ENCODE data around the gene IFIT5.

The IFIT5 gene

GRCh38 chr10:89414146-89414878 lies at the start of gene IFIT5:
Gene IFIT5, plus strand, starts transcription at chr10:89414568. Its CDS starts 231 bp downstream, at chr10:89414799.
- H3K4me3 ChIP-seq (ENCODE audit: low read depth, low read length) = peak within 1 kb of the TSS; percentile 85
- TF ChIP-seq MAX (IDR thresholded peaks at IDR 0.05; ENCODE audit: low read depth, low read length) (peak; percentile 42; the same call in 1 of the 2 replicates), CTCF (IDR thresholded peaks at IDR 0.05; ENCODE audit: low read depth, low read length) (no peak), MYC (IDR thresholded peaks at IDR 0.05; ENCODE audit: low read depth, low read length) (peak; percentile 52)
- peak; percentile 82 for DNase-seq (ENCODE audit: low read depth)

- DNase-seq (ENCODE audit: low read depth) = no peak
- no peak for TF ChIP-seq MAX (IDR thresholded peaks at IDR 0.05; ENCODE audit: low read depth, low read length)
- TF ChIP-seq POLR2A (IDR thresholded peaks at IDR 0.05; ENCODE audit: extremely low read depth, insufficient read length) = no peak
- TF ChIP-seq MYC (IDR thresholded peaks at IDR 0.05; ENCODE audit: low read depth, low read length) = no peak
- TF ChIP-seq CTCF (IDR thresholded peaks at IDR 0.05; ENCODE audit: low read depth, low read length) = no peak
- no peak overlapping the region for H3K4me3 ChIP-seq (ENCODE audit: low read depth, low read length)
Observed at GRCh38 chr10:89367529-89367928, 46.8 kb upstream of the IFIT5 start.

- TF ChIP-seq MYC (IDR thresholded peaks at IDR 0.05; ENCODE audit: low read depth, low read length) = no peak
- TF ChIP-seq POLR2A (IDR thresholded peaks at IDR 0.05; ENCODE audit: extremely low read depth, insufficient read length) = no peak
- TF ChIP-seq CTCF (IDR thresholded peaks at IDR 0.05; ENCODE audit: low read depth, low read length) = no peak
Observed at GRCh38 chr10:89368129-89368528, 46.2 kb upstream of the IFIT5 start.

GRCh38 chr10:89369156-89370105 lies 44.9 kb upstream of the IFIT5 start:
- DNase-seq (ENCODE audit: low read depth) = peak; percentile 51
- no peak overlapping the region for H3K4me3 ChIP-seq (ENCODE audit: low read depth, low read length)
- no peak for TF ChIP-seq POLR2A (IDR thresholded peaks at IDR 0.05; ENCODE audit: extremely low read depth, insufficient read length)
- TF ChIP-seq CTCF (IDR thresholded peaks at IDR 0.05; ENCODE audit: low read depth, low read length) = peak; percentile 44

More at GRCh38 chr10:89368129-89368528, 46.2 kb upstream of the IFIT5 start:
- H3K4me3 ChIP-seq (ENCODE audit: low read depth, low read length) = no peak overlapping the region
- no peak for DNase-seq (ENCODE audit: low read depth)

GRCh38 chr10:89371079-89371478 lies 43.3 kb upstream of the IFIT5 start:
- H3K4me3 ChIP-seq (ENCODE audit: low read depth, low read length) = no peak overlapping the region
- no peak for DNase-seq (ENCODE audit: low read depth)
- TF ChIP-seq MAX (IDR thresholded peaks at IDR 0.05; ENCODE audit: low read depth, low read length) (no peak), MYC (IDR thresholded peaks at IDR 0.05; ENCODE audit: low read depth, low read length) (no peak), POLR2A (IDR thresholded peaks at IDR 0.05; ENCODE audit: extremely low read depth, insufficient read length) (no peak), CTCF (IDR thresholded peaks at IDR 0.05; ENCODE audit: low read depth, low read length) (no peak)
